Right kidney (tissue), 1 donor: ENCODE data around the gene RASA4.
"Not testable (repeated sequence)": the region's sequence is repeated elsewhere in the genome, so short reads cannot be mapped to it uniquely, and the experiment has no call there.

ENCODE experiments used
- DNase-seq: peaks from one replicate; pipeline ENCODE4 v3.0.0-alpha.2; 2016

RASA4 gene

GRCh38 chr7:102609734-102610133 is 6.8 kb downstream of the RASA4 start:
- DNase-seq = not testable (repeated sequence)

- DNase-seq = not testable (repeated sequence)
Observed at GRCh38 chr7:102606848-102607247, 9.7 kb downstream of the RASA4 start.

DNA sequence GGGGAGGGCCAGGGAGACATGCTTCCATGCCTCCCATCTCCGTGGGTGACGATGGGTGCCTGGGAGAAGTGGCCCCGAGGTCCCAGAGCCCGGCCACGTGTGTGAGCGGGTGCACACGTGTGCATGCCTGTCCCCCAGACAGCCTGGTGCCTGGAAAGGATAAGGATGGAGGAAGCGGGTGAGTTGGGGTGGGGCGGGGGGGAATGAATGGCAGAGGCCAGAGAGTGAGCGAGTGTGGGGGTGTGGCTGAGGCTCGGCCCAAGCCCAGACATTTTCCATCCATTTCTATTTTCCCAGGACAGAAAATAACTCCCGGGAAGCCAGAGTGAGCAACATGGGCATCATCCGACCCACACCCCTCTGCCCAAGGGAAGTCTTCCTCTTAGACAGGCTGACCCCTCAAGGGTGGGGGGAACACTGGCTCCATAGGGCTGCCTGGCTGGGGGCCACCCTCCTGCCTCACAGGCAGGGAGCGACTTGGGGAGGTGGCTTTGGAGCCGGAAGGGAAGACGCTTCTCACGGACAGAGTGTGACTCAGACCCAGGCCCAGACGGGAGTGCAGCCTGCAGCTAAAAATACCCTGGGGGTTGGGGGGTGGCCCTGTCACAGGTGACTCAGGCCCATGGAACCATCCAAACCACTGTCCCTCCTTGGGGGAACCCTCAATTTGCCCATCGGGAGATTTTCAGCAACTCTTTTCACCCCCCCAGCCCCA is 12.0 kb downstream of the RASA4 start:
- DNase-seq = not testable (repeated sequence)

DNA sequence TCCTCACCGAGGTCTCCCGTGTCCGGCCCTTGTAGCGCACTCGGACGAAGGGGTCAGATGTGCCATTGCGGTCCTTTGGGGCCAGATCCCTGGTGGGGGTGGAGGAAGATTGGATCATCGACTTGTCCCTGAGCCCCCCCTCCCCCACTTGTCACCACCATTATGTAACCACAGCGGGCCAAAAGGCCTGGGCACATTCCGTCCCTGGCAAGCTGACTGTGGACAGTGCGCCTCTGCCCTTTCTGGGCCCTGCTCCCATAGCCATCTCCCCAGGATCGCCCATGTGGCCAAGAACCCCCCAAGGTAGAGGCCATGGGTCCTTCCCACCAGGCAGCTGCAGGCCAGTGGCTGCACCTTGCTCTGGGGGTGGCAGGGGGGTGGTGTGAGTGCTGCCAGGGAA is 14.2 kb downstream of the RASA4 start:
- not testable (repeated sequence) for DNase-seq

DNA sequence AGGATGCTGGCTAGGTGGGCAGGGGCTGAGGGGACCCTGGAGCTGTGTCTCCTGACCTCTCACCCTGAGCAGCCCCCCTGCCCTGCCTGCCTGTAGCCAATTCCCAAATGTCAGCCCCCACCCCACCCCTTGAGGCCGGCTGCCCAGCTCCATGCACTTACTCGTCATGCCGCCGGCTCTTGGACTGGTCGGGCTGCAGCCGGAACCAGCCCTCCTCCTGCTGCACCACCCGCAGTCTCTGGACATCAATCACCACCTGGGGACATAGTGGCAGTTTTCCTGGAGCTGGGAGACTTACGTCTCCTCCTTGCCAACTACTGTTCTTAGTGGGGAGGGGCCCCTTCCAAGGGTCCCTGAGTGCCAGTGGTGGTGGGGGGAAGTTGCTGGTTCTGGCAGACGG is 16.9 kb downstream of the RASA4 start:
- not testable (repeated sequence) for DNase-seq

- DNase-seq = not testable (repeated sequence)
Observed at GRCh38 chr7:102596036-102596435, 20.5 kb downstream of the RASA4 start.

GRCh38 chr7:102593637-102594334 is 22.8 kb downstream of the RASA4 start:
- not testable (repeated sequence) for DNase-seq

- not testable (repeated sequence) for DNase-seq
Observed at GRCh38 chr7:102592477-102593019, 24.0 kb downstream of the RASA4 start.

GRCh38 chr7:102589857-102590256 is 26.7 kb downstream of the RASA4 start:
- not testable (repeated sequence) for DNase-seq

DNA sequence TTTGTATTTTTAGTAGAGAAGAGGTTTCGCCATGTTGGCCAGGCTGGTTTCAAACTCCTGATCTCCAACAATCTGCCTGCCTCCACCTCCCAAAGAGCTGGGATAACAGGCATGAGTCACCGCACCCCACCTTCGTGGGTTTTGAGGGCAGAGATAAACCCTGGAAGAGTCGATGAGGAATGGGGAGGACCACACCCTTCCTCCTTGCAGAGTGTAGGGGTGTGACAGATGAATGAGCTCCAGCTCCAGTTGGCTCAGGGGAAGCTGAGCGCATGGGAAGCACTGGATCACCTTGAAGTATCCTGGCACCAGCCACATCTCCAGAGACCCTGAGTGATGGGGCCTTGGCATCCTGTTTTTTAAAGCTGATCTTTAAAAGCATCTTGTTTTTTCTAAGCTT is 33.1 kb downstream of the RASA4 start:
- not testable (repeated sequence) for DNase-seq

- DNase-seq = not testable (repeated sequence)
Observed at GRCh38 chr7:102581722-102582121, 34.8 kb downstream of the RASA4 start.

DNA sequence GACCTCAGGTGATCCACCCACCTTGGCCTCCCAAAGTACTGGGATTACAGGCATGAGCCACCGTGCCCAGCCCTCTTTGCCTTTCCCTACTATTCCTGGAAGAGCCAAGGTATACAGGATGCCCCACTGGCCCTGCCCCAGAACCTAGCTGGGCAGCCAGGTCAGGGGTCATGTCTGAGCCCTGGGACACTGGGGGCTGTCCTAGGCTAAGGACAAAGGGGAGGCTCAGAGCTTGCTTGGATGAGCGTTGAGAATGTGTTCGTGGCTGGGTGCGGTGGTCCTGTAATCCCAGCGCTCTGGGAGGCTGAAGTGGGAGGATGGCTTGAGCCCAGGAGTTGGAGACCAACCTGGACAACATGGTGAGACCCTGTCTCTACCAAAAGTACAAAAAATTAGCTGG is 38.1 kb downstream of the RASA4 start:
- DNase-seq = not testable (repeated sequence)

GRCh38 chr7:102577315-102578240 is 39.0 kb downstream of the RASA4 start:
- DNase-seq = peak; percentile 0

DNA sequence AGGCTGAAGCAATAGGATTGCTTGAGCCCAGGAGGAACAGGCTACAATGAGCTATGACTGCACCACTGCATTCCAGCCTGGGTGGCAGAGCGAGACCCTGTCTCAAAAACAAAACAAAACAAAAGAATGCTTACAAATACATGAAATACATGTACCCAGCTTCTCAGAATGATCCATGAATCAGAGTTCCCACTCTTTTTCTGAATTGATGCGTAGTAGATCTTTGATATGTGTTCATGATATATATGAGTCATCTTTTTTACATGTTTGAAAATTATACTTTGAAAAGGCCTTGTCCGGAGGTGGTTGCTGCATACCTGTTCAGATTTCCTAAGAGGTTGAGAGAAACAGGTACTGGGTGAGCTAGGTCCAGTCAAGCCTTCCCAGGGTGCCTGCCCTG is 40.2 kb downstream of the RASA4 start:
- DNase-seq = not testable (repeated sequence)

GRCh38 chr7:102574607-102575006 is 41.9 kb downstream of the RASA4 start:
- DNase-seq = not testable (repeated sequence)

- DNase-seq = peak; percentile 89
Observed at GRCh38 chr7:102572261-102573239, 44.0 kb downstream of the RASA4 start, which contains the start of gene POLR2J3. TSS of gene POLR2J3 (minus strand) at chr7:102572583. CDS start at chr7:102572521, 62 bp downstream.

GRCh38 chr7:102568620-102569019 is 47.9 kb downstream of the RASA4 start:
- not testable (repeated sequence) for DNase-seq

GRCh38 chr7:102550808-102551422 is 65.6 kb downstream of the RASA4 start, which contains the start of gene SPDYE2:
TSS of gene SPDYE2 (plus strand) at chr7:102551226. CDS start at chr7:102553256, 2,030 bp downstream.
- not testable (repeated sequence) for DNase-seq

GRCh38 chr7:102546353-102546752 is 70.2 kb downstream of the RASA4 start:
- not testable (repeated sequence) for DNase-seq

DNA sequence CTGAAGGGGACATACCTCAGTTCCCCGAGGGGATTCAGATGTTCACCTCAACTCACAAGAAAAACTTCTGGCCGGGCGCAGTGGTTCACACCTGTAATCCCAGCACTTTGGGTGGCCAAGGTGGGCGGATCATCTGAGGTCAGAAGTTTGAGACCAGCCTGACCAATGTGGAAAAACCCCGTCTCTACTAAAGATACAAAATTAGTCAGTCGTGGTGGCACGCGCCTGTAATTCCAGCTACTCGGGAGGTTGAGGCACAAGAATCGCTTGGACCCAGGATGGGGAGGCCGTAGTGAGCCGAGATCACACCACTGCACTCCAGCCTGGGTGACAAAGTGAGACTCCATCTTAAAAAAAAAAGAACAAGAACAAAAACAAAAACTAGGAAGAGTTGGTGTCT is 71.3 kb downstream of the RASA4 start:
- DNase-seq = not testable (repeated sequence)
